ENCODE measurements around the gene HIVEP1.

DNA sequence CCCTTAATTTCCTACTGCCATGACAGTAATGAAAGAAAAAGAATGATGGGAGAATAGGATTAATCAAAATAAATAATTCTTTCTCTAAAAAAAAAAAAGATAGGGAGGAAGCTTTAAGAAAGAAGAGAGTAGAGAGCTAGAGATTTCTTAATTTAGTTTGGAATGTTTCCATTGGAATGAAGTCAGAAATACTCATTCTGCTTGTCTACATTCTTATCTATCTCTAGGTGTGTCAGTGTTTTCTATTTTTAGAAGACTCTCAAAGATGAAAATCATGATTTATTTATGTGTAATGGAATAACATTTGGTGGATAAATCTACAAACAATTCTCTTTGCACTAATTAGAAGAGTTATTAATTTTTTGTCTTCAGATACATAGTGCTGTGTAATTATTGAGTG lies 38.0 kb upstream of the HIVEP1 start:
- TF ChIP-seq, protein P1, sequence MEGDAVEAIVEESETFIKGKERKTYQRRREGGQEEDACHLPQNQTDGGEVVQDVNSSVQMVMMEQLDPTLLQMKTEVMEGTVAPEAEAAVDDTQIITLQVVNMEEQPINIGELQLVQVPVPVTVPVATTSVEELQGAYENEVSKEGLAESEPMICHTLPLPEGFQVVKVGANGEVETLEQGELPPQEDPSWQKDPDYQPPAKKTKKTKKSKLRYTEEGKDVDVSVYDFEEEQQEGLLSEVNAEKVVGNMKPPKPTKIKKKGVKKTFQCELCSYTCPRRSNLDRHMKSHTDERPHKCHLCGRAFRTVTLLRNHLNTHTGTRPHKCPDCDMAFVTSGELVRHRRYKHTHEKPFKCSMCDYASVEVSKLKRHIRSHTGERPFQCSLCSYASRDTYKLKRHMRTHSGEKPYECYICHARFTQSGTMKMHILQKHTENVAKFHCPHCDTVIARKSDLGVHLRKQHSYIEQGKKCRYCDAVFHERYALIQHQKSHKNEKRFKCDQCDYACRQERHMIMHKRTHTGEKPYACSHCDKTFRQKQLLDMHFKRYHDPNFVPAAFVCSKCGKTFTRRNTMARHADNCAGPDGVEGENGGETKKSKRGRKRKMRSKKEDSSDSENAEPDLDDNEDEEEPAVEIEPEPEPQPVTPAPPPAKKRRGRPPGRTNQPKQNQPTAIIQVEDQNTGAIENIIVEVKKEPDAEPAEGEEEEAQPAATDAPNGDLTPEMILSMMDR (IDR thresholded peaks at IDR 0.05): no peak
- no peak for TF ChIP-seq POLR2A (IDR thresholded peaks at IDR 0.05)

Data from Peyer's patch (tissue), 4 donors.